OCI-LY7 (cell line): ENCODE data around the gene GSG1. TPM values are rescaled to one million over a fixed set of nuclear protein-coding genes. Genes with fewer than 3 reads are reported as not detected.

Source experiments
- BruUV-seq: library from RNA; stranded (reverse); fragments of 400-500 nt; replicated peaks from 2 replicates; lab custom pipeline; 2021; lab: Mats Ljungman, UMichigan
- CTCF ChIA-PET: fragments of 300-600 bp; sonication (Branson Sonifier 250); formaldehyde crosslinking; loops from one replicate; lab custom pipeline; 2022; ENCODE audit warnings: antibody characterized with exemption; ENCODE audit not compliant: unreplicated experiment; lab: Charles Lee
- POLR2A ChIA-PET: fragments of 300-600 bp; sonication (Branson Sonifier 250); formaldehyde crosslinking; loops from one replicate; lab custom pipeline; 2022; ENCODE audit warnings: antibody characterized with exemption; lab: Charles Lee
- DNase-seq: peaks from one replicate; pipeline ENCODE4 v3.0.0-alpha.2; 2015; ENCODE audit warnings: low spot score
- H2AFZ ChIP-seq: fragments of 200-600 bp; sonication (generic), shearing (Covaris generic); 2 replicates; pipeline ENCODE4 v1.6.1; 2014; ENCODE audit warnings: mild to moderate bottlenecking, antibody characterized with exemption, low read length, moderate library complexity
- H3K27ac ChIP-seq: fragments of 200-600 bp; sonication (generic); 2 replicates; pipeline ENCODE4 v1.5.1; 2014; ENCODE audit warnings: mixed run types, low read depth, mild to moderate bottlenecking, moderate library complexity, low read length, inconsistent platforms; ENCODE audit not compliant: poor library complexity, severe bottlenecking
- H3K36me3 ChIP-seq: fragments of 200-600 bp; sonication (generic); 2 replicates; pipeline ENCODE4 v1.6.1; 2014; ENCODE audit warnings: mild to moderate bottlenecking, antibody characterized with exemption, low read length, moderate library complexity, mixed read lengths; ENCODE audit not compliant: insufficient read depth
- H3K4me1 ChIP-seq: fragments of 200-600 bp; sonication (generic); 2 replicates; pipeline ENCODE4 v1.5.1; 2014; ENCODE audit warnings: mild to moderate bottlenecking, low read length; ENCODE audit not compliant: insufficient read depth, poor library complexity, severe bottlenecking
- H3K4me2 ChIP-seq: fragments of 200-600 bp; sonication (generic); 2 replicates; pipeline ENCODE4 v1.6.1; 2014; ENCODE audit warnings: mild to moderate bottlenecking, low read length
- H3K4me3 ChIP-seq: fragments of 200-600 bp; sonication (generic); 2 replicates; pipeline ENCODE4 v1.5.1; 2014; ENCODE audit warnings: mild to moderate bottlenecking, low read depth, low read length; ENCODE audit not compliant: poor library complexity, severe bottlenecking
- H3K79me2 ChIP-seq: fragments of 200-600 bp; sonication (generic); 2 replicates; pipeline ENCODE4 v1.6.1; 2016; ENCODE audit warnings: low read depth, mild to moderate bottlenecking, low read length, moderate library complexity, mixed read lengths; ENCODE audit not compliant: insufficient read depth
- H3K9me2 ChIP-seq: fragments of 200-600 bp; sonication (generic); 2 replicates; pipeline ENCODE4 v1.6.1; 2016; ENCODE audit warnings: mild to moderate bottlenecking, low read length, mixed read lengths; ENCODE audit not compliant: insufficient read depth
- H3K9me3 ChIP-seq: fragments of 200-600 bp; sonication (generic); 2 replicates; pipeline ENCODE4 v1.6.1; 2014; ENCODE audit warnings: mild to moderate bottlenecking, mixed run types, low read length, mixed read lengths
- H4K20me1 ChIP-seq: fragments of 200-600 bp; sonication (generic); 2 replicates; pipeline ENCODE4 v1.6.1; 2014; ENCODE audit warnings: mild to moderate bottlenecking, antibody characterized with exemption, low read length, moderate library complexity, mixed read lengths; ENCODE audit not compliant: insufficient read depth
- EZH2phosphoT487 ChIP-seq: fragments of 200-600 bp; sonication (generic); IDR thresholded peaks from 2 replicates; pipeline ENCODE4 v1.6.1; 2018; ENCODE audit warnings: low read depth, borderline replicate concordance, mild to moderate bottlenecking, mixed run types, antibody characterized with exemption, low read length, moderate library complexity, mixed read lengths
- intact Hi-C: fragments of 100-400 bp; cut with micrococcal nuclease; formaldehyde crosslinking; loops from one replicate; pipeline ENCODE4 v1.10.0; 2022; ENCODE audit not compliant: unreplicated experiment
- total RNA-seq, 2 experiments: library from RNA; depleted of rRNA in 1 of 2; stranded (reverse); fragments of >200 nt in 1 of 2; shearing (Covaris generic) in 1 of 2; gene quantifications; 2 replicates each; pipeline ENCODE4 v1.2.3, GENCODE V29; 2014 to 2022
- TF ChIP-seq, protein P1 (sequence below): fragments of 200-600 bp; sonication (generic); conservative IDR thresholded peaks from 2 replicates; pipeline ENCODE4 v1.5.1; 2014; ENCODE audit warnings: mild to moderate bottlenecking, antibody characterized with exemption, low read length, moderate library complexity, mixed read lengths

GSG1 gene
- total RNA-seq, 2 experiments from 2014 or later, result not detected

DNA sequence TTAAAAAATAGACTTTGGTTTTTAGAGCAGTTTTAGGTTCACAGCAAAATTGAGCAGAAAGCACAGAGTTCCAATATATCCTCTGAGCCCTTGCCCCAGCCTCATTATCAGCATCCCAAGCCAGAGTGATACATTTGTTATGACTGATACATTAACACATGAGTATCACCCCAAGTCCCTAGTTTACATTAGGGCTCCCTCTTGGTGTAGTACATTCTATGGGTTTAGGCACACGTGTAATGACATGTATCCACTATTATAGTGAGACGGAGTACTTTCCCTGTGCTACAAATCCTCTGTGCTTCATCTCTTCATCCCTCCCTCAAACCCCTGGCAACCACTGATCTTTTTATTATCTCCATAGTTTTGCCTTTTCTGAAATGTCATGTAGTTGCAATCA, 22.5 kb upstream of the GSG1 start:
- H3K36me3 ChIP-seq, result no peaks in the 10 kb centered on the region
- CTCF ChIA-PET, result interaction anchor here (0.6 kb wide), 1 partner anchor 119 kb away, joined by 3 read pairs; no protein-coding TSS in a partner anchor
- H3K9me2 ChIP-seq, result no peaks in the 10 kb centered on the region
- H3K27ac ChIP-seq, result no peak overlapping the region
- no peak for DNase-seq
- H3K79me2 ChIP-seq, result no peaks in the 10 kb centered on the region
- no peak overlapping the region for H2AFZ ChIP-seq
- H3K4me3 ChIP-seq, result no peak overlapping the region
- no peaks in the 10 kb centered on the region for H3K9me3 ChIP-seq
- intact Hi-C loops, result no loop called here
- BruUV-seq, result no TSS peak
- POLR2A ChIA-PET, result no interaction called here
- H3K4me2 ChIP-seq, result no peak overlapping the region
- TF ChIP-seq, protein P1, sequence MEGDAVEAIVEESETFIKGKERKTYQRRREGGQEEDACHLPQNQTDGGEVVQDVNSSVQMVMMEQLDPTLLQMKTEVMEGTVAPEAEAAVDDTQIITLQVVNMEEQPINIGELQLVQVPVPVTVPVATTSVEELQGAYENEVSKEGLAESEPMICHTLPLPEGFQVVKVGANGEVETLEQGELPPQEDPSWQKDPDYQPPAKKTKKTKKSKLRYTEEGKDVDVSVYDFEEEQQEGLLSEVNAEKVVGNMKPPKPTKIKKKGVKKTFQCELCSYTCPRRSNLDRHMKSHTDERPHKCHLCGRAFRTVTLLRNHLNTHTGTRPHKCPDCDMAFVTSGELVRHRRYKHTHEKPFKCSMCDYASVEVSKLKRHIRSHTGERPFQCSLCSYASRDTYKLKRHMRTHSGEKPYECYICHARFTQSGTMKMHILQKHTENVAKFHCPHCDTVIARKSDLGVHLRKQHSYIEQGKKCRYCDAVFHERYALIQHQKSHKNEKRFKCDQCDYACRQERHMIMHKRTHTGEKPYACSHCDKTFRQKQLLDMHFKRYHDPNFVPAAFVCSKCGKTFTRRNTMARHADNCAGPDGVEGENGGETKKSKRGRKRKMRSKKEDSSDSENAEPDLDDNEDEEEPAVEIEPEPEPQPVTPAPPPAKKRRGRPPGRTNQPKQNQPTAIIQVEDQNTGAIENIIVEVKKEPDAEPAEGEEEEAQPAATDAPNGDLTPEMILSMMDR, result no peak
- no peak for TF ChIP-seq EZH2phosphoT487
- H4K20me1 ChIP-seq, result no peaks in the 10 kb centered on the region
- H3K4me1 ChIP-seq, result no peaks in the 10 kb centered on the region

DNA sequence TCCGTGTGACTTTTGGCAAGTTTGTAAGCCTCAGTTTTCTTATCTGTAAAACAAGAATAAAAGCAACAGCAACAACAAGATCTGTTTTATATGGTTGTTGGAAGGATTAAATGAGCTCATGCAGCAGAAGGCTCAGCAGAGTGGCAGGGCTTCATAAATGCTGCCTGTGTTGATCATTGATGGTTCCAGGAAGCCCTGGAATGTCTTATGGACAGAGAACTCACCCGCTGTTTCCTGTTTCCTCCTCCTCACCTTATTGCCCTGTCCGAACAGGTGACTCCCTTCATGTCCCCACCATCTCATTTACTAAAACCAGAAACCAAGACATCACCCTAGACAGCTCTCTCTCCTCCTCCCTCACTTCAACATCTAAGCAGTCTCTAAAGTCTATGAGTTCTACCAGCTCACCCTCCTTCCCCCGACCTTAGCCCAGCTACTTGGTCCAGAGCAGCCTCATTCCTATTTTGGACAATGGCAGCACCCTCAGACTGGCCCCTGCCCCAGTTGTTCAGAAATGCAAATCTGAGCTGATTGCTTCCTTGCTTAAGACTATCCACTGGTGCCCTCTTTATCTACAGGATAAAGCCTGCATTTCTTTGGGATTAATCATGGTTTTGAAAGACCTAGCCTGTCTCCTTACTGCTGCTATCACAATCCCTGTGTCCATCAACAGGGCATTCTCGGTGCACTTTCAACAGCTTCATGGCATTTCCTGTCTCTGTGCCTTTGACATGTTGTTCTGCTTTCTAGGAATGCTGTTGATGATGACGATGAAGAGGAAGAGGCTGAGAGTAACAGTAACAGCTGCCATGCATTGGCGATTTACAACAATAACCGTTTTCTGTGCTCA, 21.4 kb upstream of the GSG1 start:
- Histone ChIP-seq H3K9me3 (no peaks in the 10 kb centered on the region), H3K4me3 (no peak overlapping the region), H3K9me2 (no peaks in the 10 kb centered on the region), H2AFZ (no peak overlapping the region), H3K27ac (no peak overlapping the region), H3K4me2 (no peak overlapping the region), H3K36me3 (no peaks in the 10 kb centered on the region), H3K79me2 (no peaks in the 10 kb centered on the region), H3K4me1 (no peaks in the 10 kb centered on the region), H4K20me1 (no peaks in the 10 kb centered on the region)
- intact Hi-C loops, result no loop called here
- no TSS peak for BruUV-seq
- ChIA-PET CTCF (no interaction called here), POLR2A (interaction anchor here (0.6 kb wide), 2 partner anchors 39 to 1277 kb away, joined by 3 to 5 read pairs; no protein-coding TSS in a partner anchor)
- no peak for TF ChIP-seq EZH2phosphoT487
- TF ChIP-seq, protein P1, result no peak
- no peak for DNase-seq

DNA sequence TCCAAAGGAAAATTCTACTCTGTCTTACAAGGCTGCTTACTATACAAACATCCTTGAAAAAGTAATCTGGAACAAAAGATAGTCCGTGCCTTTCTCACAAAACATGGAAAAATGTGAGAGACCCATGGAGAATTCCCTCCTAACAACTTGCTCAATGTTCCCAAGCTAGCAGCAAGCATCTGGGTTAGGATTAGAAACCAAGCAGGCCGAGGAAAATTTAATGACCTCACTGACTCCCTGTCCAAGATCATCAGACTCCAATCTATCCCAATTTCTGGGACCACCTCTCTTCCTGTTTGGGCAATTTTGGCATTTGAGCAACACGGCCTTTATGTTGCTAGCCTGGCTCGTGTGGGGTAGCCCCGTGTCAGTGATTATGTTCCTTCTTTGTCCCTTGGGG, 18.1 kb upstream of the GSG1 start:
- BruUV-seq, result no TSS peak
- CTCF ChIA-PET, result no interaction called here
- intact Hi-C loops, result no loop called here

More for the DNA sequence above, 18.1 kb upstream of the GSG1 start:
- Histone ChIP-seq H2AFZ (no peak overlapping the region), H4K20me1 (no peaks in the 10 kb centered on the region), H3K27ac (no peak overlapping the region), H3K4me2 (no peak overlapping the region), H3K4me3 (no peak overlapping the region), H3K9me3 (no peaks in the 10 kb centered on the region), H3K79me2 (no peaks in the 10 kb centered on the region), H3K4me1 (no peaks in the 10 kb centered on the region), H3K9me2 (no peaks in the 10 kb centered on the region), H3K36me3 (no peaks in the 10 kb centered on the region)
- no peak for DNase-seq
- POLR2A ChIA-PET, result no interaction called here
- TF ChIP-seq, protein P1, result no peak
- TF ChIP-seq EZH2phosphoT487, result no peak
